Anterior cingulate cortex (tissue), 58 donors: ENCODE measurements around the gene STIM2.

ENCODE experiments used
- DNase-seq, 58 donors: peaks; one replicate each; lab custom pipeline; 2025; lab: John Stamatoyannopoulos, UW

The STIM2 gene

DNA sequence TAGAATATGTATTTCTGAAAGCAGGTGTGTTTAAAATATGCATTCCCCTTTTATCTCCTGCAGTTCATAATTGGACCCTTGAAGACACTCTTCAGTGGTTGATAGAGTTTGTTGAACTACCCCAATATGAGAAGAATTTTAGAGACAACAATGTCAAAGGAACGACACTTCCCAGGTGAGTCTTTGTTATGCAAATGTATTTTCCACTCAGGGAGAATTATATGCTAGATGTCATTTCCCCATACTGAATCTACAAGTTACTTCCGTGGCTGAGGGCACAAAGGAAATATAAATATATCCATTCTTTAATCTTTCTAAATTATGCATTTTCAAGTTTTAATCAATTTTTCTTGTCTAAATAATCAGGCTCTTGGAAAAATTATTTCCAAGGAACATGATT is 134.7 kb downstream of the STIM2 start:
- no peak for DNase-seq

DNA sequence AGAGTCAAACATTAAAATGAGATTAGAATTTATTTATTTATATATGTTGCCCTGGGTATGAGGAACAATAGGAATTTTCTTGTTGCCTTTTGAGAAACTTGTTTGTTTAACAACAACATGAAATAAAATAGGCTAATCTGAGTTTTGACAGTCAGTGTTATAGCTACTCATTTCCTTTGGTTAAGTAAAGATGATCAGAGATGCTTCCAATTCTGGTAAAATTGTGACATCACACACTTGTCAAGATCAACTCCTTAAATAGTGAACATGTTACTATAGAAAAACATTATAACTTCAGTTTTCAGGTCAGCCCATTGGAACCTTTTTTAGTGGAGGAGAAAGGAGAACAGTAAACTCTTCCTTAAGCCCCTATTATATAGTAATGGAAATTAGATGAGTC is 136.1 kb downstream of the STIM2 start:
- DNase-seq = no peak

DNA sequence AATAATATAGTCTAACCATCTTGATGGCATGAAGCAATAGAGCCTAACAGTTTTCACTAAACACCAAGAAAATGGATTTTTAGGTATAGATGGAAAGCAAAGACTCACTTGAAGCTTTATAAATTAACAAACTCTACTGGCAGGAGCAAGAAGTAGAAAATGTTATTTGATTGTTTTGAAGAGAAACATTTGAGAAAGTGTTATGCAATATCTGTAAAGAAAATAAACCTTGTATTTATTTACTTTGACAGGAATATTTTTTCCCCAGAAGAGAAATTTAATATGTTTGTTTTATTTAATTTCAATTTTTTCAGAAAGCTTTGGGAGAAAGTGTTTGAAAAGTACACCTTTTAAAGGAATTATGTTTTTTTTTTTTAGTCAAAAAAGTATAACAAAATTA is 139.0 kb downstream of the STIM2 start:
- DNase-seq = no peak

DNA sequence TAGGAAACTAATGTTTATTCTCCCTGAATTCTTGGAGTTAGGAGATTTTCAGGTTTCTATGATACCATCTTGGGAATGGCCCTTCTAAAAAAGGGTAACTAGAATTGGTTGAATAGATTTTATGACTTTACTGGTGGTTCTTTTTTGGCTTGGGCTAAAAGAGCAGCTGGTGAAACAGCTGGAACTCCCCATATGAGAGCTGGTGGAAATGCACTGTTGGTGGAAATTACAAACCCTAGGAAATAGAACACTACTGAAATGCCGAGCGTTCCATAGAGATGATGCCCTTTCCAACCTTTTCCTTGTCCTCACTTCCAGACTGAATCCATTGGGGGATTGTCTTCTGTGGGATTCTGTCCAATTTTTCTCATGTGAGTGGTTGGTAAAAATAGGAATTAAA is 139.5 kb downstream of the STIM2 start:
- no peak for DNase-seq

DNA sequence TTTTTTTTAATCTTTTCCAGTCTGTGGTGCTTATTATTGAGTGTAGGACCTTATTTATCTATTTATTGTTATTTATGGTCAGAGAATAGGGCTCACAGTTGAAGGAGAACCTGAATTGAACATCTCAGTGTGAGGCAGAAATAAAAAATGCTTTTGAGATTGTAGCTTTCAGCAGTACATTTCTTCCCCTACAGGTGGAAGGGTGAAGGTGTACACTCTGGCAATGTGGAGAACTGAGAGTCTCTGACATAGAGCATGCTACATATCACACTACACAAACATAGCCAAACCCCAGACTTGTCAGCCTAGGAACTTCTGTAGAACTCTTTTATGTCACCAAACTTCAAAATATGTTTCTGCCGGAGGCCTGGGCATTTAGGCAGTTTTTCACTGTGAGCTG is 140.2 kb downstream of the STIM2 start:
- no peak for DNase-seq

DNA sequence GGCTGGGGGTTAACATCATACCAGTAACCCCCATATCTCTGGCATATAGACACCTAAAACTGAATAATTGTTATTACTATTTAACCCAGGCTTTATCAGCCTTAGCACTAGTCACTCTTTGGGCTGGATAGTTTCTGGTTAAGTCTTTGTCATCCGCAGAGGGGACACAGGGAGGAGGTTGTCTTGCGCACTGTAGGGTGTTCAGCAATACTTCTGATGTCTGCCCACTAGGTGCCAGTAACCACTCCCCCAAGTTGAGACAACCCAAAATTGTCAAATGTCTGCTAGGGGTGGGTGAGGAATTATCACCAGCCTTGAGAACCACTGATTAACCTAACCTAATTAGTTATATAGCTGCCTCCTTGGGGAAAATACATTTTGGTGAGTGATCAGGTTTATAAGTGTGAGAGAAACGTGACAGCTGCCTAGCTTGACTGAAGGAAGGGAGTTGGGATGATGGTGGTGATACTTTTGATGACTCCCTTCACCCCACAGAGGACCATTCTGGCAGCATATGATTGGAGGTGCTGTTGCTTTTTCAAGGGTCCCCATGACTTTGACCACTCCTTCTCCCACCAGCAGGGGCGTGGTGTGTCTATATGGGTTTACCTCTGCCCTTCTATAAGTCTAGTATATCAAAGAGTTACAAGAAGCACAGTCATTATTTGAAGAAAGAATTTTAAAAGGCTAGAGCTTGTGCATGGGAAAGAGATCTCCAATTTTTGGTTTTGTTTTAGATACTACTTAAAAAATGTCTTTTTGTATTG is 140.9 kb downstream of the STIM2 start:
- no peak for DNase-seq

DNA sequence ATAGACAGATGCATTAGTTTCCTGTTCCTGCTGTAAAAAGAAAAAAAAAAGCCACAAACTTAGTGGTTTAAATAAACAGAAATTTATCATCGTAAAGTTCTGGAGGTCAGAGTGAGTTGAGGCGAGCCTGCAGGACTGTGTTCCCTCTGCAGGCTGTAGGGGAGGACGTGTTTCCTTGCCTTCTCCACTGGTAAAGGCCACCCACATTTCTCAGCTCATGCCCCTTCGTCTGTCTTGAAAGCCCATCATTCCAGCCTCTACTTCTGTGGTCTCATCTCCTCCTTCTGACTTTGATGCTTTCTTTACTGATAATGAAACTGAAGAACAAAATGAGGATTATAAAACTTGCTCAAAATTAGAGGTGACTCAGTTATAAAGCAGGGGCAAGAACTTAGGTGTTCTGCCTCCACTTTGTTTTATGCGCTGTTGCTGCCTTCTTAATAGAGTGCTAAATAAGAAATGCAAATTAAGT is 143.0 kb downstream of the STIM2 start:
- no peak for DNase-seq

DNA sequence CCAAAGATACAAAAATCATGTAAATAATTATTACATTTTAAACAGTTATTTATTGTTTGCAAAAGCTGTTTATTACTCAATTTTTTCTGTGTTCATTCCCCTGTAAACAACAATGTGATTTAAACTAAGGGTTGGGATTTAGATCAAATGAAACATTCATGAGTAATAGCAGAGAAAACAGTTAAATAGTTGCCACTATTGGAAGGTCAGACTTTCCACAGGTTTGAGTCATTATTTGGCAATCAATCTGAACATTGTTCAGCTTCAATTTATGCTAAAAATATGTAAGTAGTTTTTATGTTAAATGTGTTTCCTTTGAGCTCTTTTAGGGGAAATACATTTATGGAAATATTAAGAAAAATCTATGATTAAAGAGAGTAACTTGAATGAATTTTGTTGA is 144.9 kb downstream of the STIM2 start:
- DNase-seq = no peak

DNA sequence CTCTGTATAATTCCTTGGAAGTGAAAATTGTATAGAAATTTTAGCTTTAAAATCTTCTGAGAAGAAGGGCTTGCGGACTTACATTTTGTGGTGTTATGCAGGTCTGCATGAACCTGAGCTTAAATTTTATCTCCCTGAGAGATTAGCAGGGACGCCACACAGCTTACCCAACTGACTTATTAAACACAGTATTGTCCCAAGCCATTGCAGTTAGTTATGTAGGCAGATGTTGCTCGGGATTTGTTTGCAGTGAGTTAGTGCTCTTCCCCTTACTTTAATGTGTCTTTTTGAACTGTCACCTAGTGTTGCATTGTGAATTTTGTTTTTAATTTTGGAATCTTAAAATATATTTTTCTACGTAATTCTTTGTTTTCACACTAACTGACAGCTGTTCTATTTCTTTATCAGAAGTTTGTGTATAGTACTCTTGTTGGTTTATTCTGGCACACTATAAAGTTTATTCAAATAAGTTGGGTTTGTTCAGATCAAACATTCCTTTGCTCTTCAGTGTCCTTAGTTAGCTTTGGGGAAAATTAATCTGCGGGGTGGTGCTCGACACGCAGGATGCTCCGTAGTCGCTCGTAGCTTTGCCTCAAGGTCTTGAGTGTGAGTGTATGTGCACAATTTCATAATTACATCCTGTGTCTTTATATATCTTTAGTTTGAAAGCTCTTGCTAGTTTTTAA is 145.4 kb downstream of the STIM2 start:
- no peak for DNase-seq

DNA sequence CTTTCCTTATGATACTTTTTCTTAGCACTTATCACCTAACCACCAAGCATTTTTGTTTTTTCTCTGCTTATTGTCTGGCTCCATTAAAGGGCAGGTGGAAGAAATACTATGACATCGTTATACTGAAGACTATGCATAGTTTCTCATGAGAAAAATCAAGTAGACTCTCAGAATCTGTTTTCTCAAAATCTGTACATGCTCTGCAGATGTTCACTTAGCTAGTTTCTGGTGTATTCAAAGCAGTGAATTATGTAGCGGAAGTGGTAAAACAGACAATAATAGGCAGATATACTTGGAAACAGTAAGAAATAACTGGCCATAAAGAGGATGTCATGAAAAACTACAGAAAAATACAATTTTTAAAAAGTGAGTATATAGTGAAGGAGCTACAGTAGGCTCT is 146.0 kb downstream of the STIM2 start:
- no peak for DNase-seq

DNA sequence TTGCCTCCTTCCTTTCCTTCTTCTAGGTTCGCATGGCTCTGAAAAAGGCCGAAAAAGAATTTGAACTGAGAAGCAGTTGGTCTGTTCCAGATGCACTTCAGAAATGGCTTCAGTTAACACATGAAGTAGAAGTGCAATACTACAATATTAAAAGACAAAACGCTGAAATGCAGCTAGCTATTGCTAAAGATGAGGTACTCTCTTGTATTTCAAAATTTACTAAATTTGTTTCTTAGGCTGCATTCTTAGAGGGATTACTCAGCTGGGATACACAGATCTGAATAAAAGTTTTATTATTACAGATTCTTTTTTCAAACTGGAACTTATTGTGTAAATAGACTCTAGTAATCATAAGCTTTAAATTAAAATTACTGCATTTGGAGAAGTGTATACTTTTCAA is 146.9 kb downstream of the STIM2 start:
- DNase-seq = no peak

DNA sequence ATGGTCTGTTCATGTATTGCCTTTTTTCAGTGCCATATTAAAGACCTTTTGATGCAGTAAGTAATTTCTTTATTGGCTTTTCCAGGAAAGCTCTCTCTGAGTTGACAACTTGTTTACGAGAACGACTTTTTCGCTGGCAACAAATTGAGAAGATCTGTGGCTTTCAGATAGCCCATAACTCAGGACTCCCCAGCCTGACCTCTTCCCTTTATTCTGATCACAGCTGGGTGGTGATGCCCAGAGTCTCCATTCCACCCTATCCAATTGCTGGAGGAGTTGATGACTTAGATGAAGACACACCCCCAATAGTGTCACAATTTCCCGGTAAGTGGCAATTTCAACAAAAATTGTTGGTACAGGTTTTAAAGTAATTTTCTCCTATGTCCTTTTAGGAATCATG is 148.0 kb downstream of the STIM2 start:
- DNase-seq = no peak

DNA sequence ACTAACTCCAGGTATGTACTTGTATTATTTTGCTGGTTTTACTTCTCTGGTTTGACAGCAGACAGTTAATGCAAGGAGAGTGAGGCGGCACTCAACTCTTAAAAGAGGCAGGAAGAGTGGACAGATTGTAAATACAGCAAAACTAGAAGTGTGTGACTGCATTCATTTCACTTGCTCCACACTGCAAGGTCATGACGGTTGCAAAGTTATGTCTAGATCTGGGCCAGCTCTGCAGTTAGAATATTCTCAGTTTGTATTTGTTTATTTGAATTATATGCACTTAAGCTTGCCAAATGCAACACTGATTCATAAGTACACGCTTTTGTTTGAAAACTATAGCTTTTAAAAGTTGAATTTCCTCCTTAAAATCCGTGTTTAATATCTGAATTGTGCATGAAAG is 148.9 kb downstream of the STIM2 start:
- DNase-seq = no peak

DNA sequence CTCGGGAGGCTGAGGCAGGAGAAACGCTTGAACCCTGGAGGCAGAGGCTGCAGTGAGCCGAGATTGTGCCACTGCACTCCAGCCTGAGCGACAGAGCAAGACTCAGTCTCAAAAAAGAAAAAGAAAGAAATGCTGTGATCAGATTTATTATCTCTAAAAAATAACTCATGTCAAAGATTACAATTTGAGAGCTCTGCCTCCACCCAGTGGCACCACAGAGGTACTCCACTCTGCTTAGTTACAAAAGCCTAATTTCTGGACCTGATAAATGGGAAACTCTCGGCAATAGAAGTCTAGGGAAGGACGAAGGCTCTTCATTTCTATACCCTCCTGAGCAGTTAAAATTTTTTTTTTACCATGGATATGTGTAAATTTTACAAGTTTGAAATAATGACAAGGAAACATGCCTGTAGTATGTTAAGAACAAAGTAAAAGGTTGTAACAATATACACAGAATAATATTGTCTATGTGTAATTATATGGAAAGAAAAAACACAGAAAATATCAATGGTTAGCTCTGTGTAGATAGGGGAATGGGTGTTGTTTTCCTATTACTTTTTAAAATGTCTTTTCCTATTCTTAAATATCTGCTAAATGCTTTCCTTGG is 149.8 kb downstream of the STIM2 start:
- DNase-seq = peak in 42 of 58 donors; percentile 1 to 66 (median 26)

DNA sequence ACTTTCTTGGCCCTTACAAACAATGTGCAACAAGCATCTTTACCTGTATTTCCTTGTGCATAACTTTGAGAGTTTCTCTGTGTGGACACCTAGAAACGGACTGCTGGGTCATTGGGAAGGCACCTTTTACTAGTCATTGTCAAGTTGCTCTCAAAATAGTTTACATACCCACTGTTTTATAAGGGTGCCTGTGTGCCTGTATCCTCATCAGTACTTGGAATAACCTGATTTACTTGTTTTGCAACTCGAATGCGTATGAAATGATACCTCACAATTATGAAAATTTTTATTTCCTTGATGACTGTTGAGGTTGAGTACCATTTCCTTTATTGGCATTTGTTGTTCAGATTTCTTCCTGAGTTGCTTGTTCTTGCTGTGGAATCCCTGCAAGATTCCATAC is 150.8 kb downstream of the STIM2 start:
- no peak for DNase-seq

DNA sequence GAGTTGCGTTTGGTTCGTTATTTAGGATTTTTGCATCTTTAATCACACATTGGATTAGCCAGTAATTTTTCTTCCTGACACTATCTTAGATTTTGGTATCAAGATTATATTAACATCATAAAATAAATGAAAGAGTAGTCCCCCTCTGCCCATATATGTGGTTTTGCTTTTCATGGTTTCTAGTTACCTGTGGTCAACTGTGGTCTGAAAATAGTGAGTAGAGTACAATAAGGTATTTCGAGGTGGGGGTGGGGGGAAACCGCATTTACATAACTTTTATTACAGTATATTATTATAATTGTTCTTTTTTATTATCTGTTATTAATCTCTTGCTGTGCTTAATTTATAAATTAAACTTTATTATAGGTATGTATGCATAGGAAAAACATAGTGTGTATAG is 152.4 kb downstream of the STIM2 start:
- DNase-seq = no peak

DNA sequence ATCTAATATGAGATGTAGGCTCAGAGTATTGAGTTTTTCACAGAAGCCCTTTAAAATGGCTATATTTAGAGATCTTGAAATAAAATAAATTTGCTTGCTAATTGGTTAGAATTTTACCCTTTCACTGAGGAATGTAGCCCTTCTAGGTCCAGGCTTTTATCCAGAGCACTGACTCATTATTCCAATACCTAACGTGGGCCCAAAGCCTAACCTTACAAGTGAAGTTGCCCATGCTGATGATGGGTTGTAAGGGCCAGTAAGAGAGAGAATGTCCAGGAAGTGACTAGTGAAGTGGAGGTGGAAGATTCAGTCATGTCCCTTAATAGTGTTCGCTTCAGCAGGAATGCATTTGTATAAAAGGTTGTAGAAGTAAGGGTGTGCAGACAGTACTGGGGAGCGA is 155.9 kb downstream of the STIM2 start:
- no peak for DNase-seq

DNA sequence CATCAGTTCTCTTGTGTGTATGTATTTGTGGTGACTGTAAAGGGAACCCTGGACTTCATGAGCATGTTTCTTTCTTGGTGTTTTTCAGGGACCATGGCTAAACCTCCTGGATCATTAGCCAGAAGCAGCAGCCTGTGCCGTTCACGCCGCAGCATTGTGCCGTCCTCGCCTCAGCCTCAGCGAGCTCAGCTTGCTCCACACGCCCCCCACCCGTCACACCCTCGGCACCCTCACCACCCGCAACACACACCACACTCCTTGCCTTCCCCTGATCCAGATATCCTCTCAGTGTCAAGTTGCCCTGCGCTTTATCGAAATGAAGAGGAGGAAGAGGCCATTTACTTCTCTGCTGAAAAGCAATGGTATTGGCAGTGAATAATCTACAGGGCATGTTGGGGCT is 157.0 kb downstream of the STIM2 start:
- no peak for DNase-seq

DNA sequence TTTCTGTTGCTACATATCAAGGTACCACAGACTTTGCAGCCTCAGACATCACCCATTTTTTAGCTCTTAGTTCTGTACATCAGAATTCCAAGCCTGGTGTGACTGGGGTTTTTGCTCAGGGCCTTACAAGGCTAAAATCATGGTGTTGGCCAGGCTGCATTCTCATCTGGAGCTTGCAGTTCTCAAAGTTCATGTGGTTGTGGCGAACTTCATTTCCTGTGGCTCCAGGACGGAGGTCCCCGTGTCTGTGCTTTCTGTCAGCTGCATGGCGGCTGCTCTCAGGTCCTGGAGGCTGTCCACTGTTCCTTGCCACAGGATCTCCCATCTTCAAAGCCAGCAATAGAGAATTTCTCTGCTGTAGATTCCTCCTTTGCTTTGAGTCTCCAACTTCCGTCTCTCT is 157.4 kb downstream of the STIM2 start:
- DNase-seq = no peak

DNA sequence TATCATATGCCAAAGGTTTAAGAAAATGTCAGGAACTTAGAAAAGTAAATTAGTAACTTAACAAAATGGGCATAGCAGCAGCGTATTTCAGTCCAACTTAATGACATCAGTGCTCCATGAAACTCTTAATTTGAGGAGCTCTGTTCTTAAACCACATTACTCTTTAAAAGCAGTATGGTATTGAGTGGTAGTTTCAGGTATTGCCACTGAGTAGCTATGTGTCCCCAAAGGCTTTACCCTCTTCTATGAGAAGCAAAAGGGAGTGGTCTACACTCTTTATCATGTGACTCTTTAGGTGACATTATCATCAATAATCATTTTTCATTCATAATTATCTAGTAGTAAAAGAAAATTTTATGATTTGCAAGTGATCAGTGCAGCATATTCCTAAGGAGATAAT is 158.3 kb downstream of the STIM2 start:
- DNase-seq = no peak

DNA sequence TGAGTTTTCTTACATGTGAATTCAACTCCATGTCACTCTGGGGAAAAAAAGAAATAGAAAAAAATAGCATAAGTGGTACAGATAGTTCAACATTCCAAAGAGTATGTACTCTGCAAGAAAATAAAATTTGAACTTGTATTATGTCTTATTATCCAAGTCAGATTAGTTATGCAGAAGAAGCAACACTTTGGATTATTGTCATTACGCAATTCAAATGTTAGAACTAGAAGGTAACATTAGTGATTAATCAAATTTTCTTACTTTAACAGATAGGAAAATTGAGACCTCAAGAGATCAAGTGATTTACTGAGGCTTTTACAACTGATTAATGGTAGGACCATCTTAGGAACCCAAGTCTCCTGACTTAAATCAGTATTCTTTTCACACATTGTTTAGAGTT is 159.1 kb downstream of the STIM2 start:
- no peak for DNase-seq

DNA sequence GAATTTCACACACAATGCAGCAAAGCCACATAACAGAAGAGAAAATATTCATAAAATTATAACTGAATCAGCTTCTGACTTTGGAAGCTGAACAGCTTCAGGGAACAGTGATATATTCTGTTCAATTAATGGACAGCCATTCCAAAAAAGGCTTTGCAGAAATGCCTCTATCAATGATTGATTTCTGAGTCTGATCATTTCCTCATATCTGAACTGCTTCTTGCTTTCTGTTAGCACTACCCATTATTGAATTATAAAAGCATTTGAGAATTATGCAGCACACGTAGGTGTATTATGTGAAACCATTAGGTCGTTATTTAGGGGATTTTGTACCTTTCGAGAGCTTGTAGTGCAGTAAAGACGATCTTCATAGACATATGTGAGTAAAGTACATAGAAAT is 159.6 kb downstream of the STIM2 start:
- DNase-seq = no peak
